IPS-18c (cell line): ENCODE measurements around the gene EXOSC1.
"Not testable (repeated sequence)": the region's sequence is repeated elsewhere in the genome, so short reads cannot be mapped to it uniquely, and the experiment has no call there.

ENCODE experiments used
- H3K4me3 ChIP-seq: 2 replicates; pipeline ENCODE4 v1.7.0; 2013; ENCODE audit warnings: low read depth, mild to moderate bottlenecking, low read length, moderate library complexity; ENCODE audit not compliant: insufficient read depth
- H3K9me3 ChIP-seq: one replicate; pipeline ENCODE4 v1.6.1; 2013; ENCODE audit warnings: mild to moderate bottlenecking, low read length, moderate library complexity; ENCODE audit not compliant: control insufficient read depth, insufficient read depth

Gene EXOSC1

GRCh38 chr10:97427571-97428179 lies 18.1 kb downstream of the EXOSC1 start:
- no peaks in the 10 kb centered on the region for H3K9me3 ChIP-seq
- peak overlapping the region; percentile 77 for H3K4me3 ChIP-seq

GRCh38 chr10:97426776-97427570 lies 18.8 kb downstream of the EXOSC1 start:
- peak overlapping the region; percentile 77 for H3K4me3 ChIP-seq
- no peaks in the 10 kb centered on the region for H3K9me3 ChIP-seq

- H3K9me3 ChIP-seq = no peaks in the 10 kb centered on the region
- H3K4me3 ChIP-seq = peak within 1 kb of the TSS; percentile 77
These were observed 19.6 kb downstream of the EXOSC1 start, which contains the start of gene PGAM1 for GRCh38 chr10:97425964-97426775. TSS of gene PGAM1 (plus strand) at chr10:97426191. CDS start at chr10:97426308, 117 bp downstream.

GRCh38 chr10:97423757-97424098 lies 22.1 kb downstream of the EXOSC1 start:
- H3K4me3 ChIP-seq, H3K9me3 ChIP-seq: not testable (repeated sequence)

- no peak overlapping the region for H3K4me3 ChIP-seq
These were observed 29.2 kb downstream of the EXOSC1 start for GRCh38 chr10:97416565-97416964.

GRCh38 chr10:97412891-97413304 lies 32.9 kb downstream of the EXOSC1 start:
- no peak overlapping the region for H3K4me3 ChIP-seq
- no peaks in the 10 kb centered on the region for H3K9me3 ChIP-seq

More at GRCh38 chr10:97416565-97416964, 29.2 kb downstream of the EXOSC1 start:
- H3K9me3 ChIP-seq = no peaks in the 10 kb centered on the region

- no peaks in the 10 kb centered on the region for H3K9me3 ChIP-seq
- no peak overlapping the region for H3K4me3 ChIP-seq
These were observed 34.4 kb downstream of the EXOSC1 start for GRCh38 chr10:97411406-97411805.

- no peak overlapping the region for H3K4me3 ChIP-seq
These were observed 37.3 kb downstream of the EXOSC1 start for GRCh38 chr10:97408496-97408992.

GRCh38 chr10:97407952-97408248 lies 37.9 kb downstream of the EXOSC1 start:
- H3K4me3 ChIP-seq = no peak overlapping the region
- H3K9me3 ChIP-seq = no peaks in the 10 kb centered on the region

More at GRCh38 chr10:97408496-97408992, 37.3 kb downstream of the EXOSC1 start:
- H3K9me3 ChIP-seq = no peaks in the 10 kb centered on the region

GRCh38 chr10:97407211-97407951 lies 38.4 kb downstream of the EXOSC1 start:
- Histone ChIP-seq H3K9me3 (no peaks in the 10 kb centered on the region), H3K4me3 (peak overlapping the region; percentile 38; the same call in 1 of the 2 replicates)

GRCh38 chr10:97406483-97406882 lies 39.3 kb downstream of the EXOSC1 start:
- not testable (repeated sequence) for H3K9me3 ChIP-seq, H3K4me3 ChIP-seq

- H3K9me3 ChIP-seq = no peaks in the 10 kb centered on the region
- no peak overlapping the region for H3K4me3 ChIP-seq
These were observed 39.7 kb downstream of the EXOSC1 start for GRCh38 chr10:97406064-97406463.

GRCh38 chr10:97404044-97404443 lies 41.8 kb downstream of the EXOSC1 start:
- H3K9me3 ChIP-seq = no peaks in the 10 kb centered on the region

GRCh38 chr10:97401455-97401919 lies 44.3 kb downstream of the EXOSC1 start:
- no peak overlapping the region; the same call in 1 of the 2 replicates for H3K4me3 ChIP-seq
- H3K9me3 ChIP-seq = no peaks in the 10 kb centered on the region

More at GRCh38 chr10:97404044-97404443, 41.8 kb downstream of the EXOSC1 start:
- H3K4me3 ChIP-seq = no peak overlapping the region

GRCh38 chr10:97400665-97401454 lies 44.9 kb downstream of the EXOSC1 start, which contains the start of gene RRP12:
TSS of gene RRP12 (minus strand) at chr10:97401340. CDS start at chr10:97401231, 109 bp downstream.
- peak within 1 kb of the TSS; percentile 74 for H3K4me3 ChIP-seq
- H3K9me3 ChIP-seq = no peaks in the 10 kb centered on the region
